Uterus (tissue), 4 donors: Measurements from ENCODE around the gene RBM10. TPM values are rescaled to one million over a fixed set of nuclear protein-coding genes. Genes with fewer than 3 reads are reported as not detected.

Source experiments
- DNase-seq, 2 donors: peaks; one replicate each; pipeline ENCODE4 v3.0.0-alpha.2; 2019 to 2020
- H3K27ac ChIP-seq, 2 donors: fragments of 200-600 bp; sonication (generic); 1 replicate in 1 of 2; 2 replicates in 1 of 2; pipeline ENCODE4 v1.5.1; 2016 to 2018
- H3K27me3 ChIP-seq, 2 donors: fragments of 200-600 bp; sonication (generic); one replicate each; pipeline ENCODE4 v1.5.1; 2018 to 2019; ENCODE audit warnings: control low read depth in 1 of 2
- H3K36me3 ChIP-seq, 2 donors: fragments of 200-600 bp; sonication (generic); one replicate each; pipeline ENCODE4 v1.5.1; 2019; ENCODE audit warnings: control low read depth in 1 of 2
- H3K4me1 ChIP-seq, 2 donors: fragments of 200-600 bp; sonication (generic); one replicate each; pipeline ENCODE4 v1.5.1; 2018 to 2019; ENCODE audit warnings: control low read depth in 1 of 2
- H3K4me3 ChIP-seq, 2 donors: fragments of 200-600 bp; sonication (generic); 1 replicate in 1 of 2; 2 replicates in 1 of 2; pipeline ENCODE4 v1.5.1; 2018 to 2019; ENCODE audit warnings: mild to moderate bottlenecking in 1 of 2
- H3K9me3 ChIP-seq, 2 donors: fragments of 200-600 bp; sonication (generic); one replicate each; pipeline ENCODE4 v1.5.1; 2019; ENCODE audit warnings: control low read depth in 1 of 2
- CTCF ChIP-seq, 4 experiments: fragments of 200-600 bp in 2 of 4; fragments of 450-650 bp in 2 of 4; sonication (generic) in 2 of 4; IDR thresholded peaks; one replicate each; pipeline ENCODE4 v1.5.1; 2016 to 2019; ENCODE audit warnings: antibody characterized with exemption in 4 of 4, mild to moderate bottlenecking in 2 of 4, moderate library complexity in 1 of 4
- POLR2A ChIP-seq, 2 donors: fragments of 450-650 bp; IDR thresholded peaks; one replicate each; pipeline ENCODE4 v1.6.1; 2016; ENCODE audit warnings: antibody characterized with exemption in 2 of 2, mild to moderate bottlenecking in 1 of 2, moderate library complexity in 1 of 2
- intact Hi-C: fragments of 100-400 bp; cut with DNase I; formaldehyde crosslinking; loops from one replicate; pipeline ENCODE4 v1.15.1; 2023; ENCODE audit warnings: low total_unique reads
- total RNA-seq, 4 donors: library from RNA; depleted of rRNA in 3 of 4; stranded (reverse); fragments of >200 nt in 3 of 4; gene quantifications; one replicate each; pipeline versions ENCODE4 v1.1.0 to v1.2.4, GENCODE V29; 2014 to 2023
- donor health status: DM: yes; HTN: yes; CAD: no.

RBM10 gene
- total RNA-seq, 4 donors from 2014 or later: 4.4 to 45.4 (median 22.3) TPM

GRCh38 chrX:47210661-47211425, 65.8 kb downstream of the RBM10 start:
- no peaks in the 10 kb centered on the region for H3K27me3 ChIP-seq
- no peaks in the 10 kb centered on the region for H3K4me1 ChIP-seq
- no peak overlapping the region for H3K27ac ChIP-seq
- no peak overlapping the region for H3K4me3 ChIP-seq
- TF ChIP-seq POLR2A (IDR thresholded peaks at IDR 0.05) (no peak), CTCF (IDR thresholded peaks at IDR 0.05) (no peak)
- H3K36me3 ChIP-seq: no peaks in the 10 kb centered on the region
- H3K9me3 ChIP-seq: no peaks in the 10 kb centered on the region
- intact Hi-C loops: no loop called here
- no peak for DNase-seq

GRCh38 chrX:47212381-47213293, 67.6 kb downstream of the RBM10 start:
- DNase-seq: no peak
- intact Hi-C loops: no loop called here
- no peaks in the 10 kb centered on the region for H3K36me3 ChIP-seq
- H3K27ac ChIP-seq: no peak overlapping the region
- no peak overlapping the region for H3K4me3 ChIP-seq
- H3K4me1 ChIP-seq: peaks cover 0 to 6% of the 10 kb centered on the region in 2 donors
- no peak for TF ChIP-seq CTCF (IDR thresholded peaks at IDR 0.05)
- TF ChIP-seq POLR2A (IDR thresholded peaks at IDR 0.05): no peak
- H3K9me3 ChIP-seq: no peaks in the 10 kb centered on the region
- H3K27me3 ChIP-seq: no peaks in the 10 kb centered on the region

- Histone ChIP-seq H3K27me3 (no peaks in the 10 kb centered on the region), H3K9me3 (no peaks in the 10 kb centered on the region), H3K4me3 (no peak overlapping the region), H3K36me3 (no peaks in the 10 kb centered on the region), H3K27ac (no peak overlapping the region), H3K4me1 (peaks cover 0 to 7% of the 10 kb centered on the region in 2 donors)
- no peak for DNase-seq
- intact Hi-C loops: no loop called here
- no peak for TF ChIP-seq CTCF (IDR thresholded peaks at IDR 0.05)
- no peak for TF ChIP-seq POLR2A (IDR thresholded peaks at IDR 0.05)
These were observed 69.5 kb downstream of the RBM10 start for GRCh38 chrX:47214435-47215077.

- Histone ChIP-seq H3K27ac (no peak overlapping the region), H3K4me3 (no peak overlapping the region), H3K4me1 (peaks cover 0 to 11% of the 10 kb centered on the region in 2 donors), H3K9me3 (no peaks in the 10 kb centered on the region), H3K27me3 (no peaks in the 10 kb centered on the region), H3K36me3 (no peaks in the 10 kb centered on the region)
- DNase-seq: no peak
- intact Hi-C loops: no loop called here
- TF ChIP-seq POLR2A (IDR thresholded peaks at IDR 0.05) (no peak), CTCF (IDR thresholded peaks at IDR 0.05) (no peak)
These were observed 70.4 kb downstream of the RBM10 start for GRCh38 chrX:47215291-47215900.
